Hypothalamus (tissue), 51 donors: Measurements from ENCODE around the gene COL1A1.

Experiments
- DNase-seq, 51 donors: peaks; one replicate each; lab custom pipeline; 2025; lab: John Stamatoyannopoulos, UW

The COL1A1 gene

DNA sequence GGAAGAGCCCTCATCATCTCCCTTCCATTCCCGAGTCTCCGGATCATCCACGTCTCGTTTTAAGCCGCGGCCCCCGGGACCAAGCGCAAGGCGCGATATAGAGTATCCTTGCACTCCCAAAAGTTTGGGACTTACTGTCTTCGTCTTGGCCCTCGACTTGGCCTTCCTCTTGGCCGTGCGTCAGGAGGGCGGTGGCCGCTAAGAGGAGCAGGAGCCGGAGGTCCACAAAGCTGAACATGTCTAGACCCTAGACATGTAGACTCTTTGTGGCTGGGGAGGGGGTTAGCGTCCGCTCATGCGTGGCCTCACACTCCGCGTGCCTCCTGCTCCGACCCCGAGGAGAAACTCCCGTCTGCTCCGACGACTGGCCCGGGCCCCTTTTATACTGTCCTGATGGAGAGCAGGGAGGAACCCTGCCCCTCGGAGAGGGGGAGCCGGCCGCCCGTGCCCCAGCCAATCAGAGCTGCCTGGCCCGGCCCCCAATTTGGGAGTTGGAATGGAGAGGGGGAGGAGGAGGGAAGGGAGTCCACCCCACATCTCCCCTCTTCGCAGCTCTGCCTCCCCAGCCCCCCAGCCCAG, at the start of gene COL1A1:
COL1A1 (minus strand) TSS at position 356 of the 579 bp plus-strand sequence; CDS start at position 238, 118 bp downstream.
- DNase-seq: no peak

GRCh38 chr17:50248255-50248654, 46.8 kb upstream of the COL1A1 start:
- no peak for DNase-seq

DNA sequence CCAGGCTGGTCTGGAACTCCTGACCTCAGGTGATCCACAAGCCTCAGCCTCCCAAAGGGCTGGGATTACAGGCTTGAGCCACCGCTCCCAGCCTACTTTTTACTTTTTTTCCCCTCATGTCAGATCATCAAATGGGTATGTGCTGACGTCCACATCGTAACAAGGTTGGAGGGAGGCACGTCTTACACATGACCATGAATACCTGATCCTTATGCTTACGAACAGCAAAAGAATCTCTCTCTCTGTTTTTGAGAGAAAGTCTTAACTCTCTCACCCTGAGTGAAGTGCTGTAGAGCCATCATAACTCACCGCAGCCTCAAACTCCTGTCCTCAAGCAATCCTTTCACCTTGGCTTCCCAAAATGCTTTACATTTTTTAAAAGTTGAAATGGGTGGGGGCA, 43.3 kb upstream of the COL1A1 start:
- no peak for DNase-seq

DNA sequence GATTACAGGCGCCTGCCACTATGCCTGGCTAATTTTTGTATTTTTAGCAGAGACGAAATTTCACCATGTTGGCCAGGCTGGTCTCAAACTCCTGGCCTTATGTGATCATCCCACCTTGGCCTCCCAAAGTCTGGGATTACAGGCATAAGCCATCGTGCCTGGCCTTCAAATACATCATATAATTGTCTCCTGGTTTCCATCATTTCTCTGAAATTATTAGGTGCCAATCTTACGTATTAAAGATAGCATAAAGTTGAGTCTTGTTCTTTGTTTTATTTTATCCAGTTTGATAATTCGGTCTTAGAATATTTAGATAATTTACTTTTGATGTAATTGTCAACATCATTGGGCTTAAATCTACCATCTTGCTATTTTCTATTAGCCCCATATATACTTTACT, 40.0 kb upstream of the COL1A1 start:
- no peak for DNase-seq

- no peak for DNase-seq
Observed at GRCh38 chr17:50240851-50241250, 39.4 kb upstream of the COL1A1 start.

- DNase-seq: no peak
Observed at GRCh38 chr17:50239937-50240336, 38.5 kb upstream of the COL1A1 start.

- no peak for DNase-seq
Observed at GRCh38 chr17:50238601-50239280, 37.3 kb upstream of the COL1A1 start.

DNA sequence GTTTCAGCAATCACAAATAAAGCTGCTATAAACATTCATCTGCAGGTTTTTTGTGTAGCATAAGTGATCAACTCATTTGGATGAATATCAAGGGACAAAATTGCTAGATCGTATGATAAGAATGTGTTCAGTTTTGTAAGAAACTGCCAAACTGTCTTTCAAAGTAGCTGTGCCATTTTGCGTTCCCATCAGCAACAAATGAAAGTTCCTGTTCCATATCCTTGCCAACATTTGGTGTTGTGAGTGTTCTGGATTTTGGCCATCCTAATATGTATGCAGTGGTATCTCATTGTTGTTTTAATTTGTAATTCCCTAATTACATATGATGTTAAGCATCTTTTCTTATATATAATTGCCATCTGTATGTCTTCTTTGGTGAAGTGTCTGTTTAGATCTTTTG, 36.5 kb upstream of the COL1A1 start:
- DNase-seq: no peak

GRCh38 chr17:50234581-50234980, 33.1 kb upstream of the COL1A1 start:
- no peak for DNase-seq

DNA sequence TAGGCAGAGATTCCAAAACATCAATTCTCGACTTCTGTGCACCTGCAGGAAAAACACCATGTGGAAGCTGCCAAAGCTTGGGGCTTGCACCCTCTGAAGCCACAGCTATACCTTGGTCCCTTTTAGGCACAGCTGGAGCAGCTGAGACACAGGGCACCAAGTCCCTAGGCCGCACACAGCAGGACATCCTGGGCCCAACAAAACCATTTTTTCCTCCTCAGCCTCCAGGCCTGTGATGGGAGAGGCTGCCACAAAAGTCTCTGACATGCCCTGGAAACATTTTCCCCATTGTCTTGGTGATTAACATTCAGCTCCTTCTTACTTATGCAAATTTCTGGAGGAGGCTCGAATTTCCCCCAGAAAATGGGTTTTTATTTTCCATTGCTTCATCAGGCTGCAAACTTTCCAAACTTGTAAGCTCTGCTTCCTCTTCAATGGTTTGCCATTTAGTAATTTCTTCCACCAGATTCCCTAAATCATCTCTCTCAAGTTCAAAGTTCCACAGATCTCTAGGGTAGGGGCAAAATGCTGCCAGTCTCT, 24.3 kb upstream of the COL1A1 start:
- DNase-seq: no peak

DNA sequence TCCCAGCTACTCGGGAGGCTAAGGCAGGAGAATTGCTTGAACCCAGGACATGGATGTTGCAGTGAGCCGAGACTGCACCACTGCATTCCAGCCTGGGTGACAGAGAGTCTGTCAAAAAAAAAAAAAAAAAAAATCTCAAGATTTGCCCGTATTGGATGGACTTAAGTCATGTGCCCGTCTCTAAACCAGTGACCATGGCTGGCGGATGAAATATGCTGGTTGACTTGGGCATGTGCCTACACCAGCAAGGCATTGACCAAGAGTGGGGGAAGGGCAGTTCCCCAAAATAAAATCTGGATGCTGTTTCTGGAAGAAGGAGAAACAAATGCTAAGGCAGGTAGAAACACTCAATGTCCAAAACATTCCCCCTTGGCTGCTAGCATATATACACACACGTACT, 21.5 kb upstream of the COL1A1 start:
- DNase-seq: no peak

DNA sequence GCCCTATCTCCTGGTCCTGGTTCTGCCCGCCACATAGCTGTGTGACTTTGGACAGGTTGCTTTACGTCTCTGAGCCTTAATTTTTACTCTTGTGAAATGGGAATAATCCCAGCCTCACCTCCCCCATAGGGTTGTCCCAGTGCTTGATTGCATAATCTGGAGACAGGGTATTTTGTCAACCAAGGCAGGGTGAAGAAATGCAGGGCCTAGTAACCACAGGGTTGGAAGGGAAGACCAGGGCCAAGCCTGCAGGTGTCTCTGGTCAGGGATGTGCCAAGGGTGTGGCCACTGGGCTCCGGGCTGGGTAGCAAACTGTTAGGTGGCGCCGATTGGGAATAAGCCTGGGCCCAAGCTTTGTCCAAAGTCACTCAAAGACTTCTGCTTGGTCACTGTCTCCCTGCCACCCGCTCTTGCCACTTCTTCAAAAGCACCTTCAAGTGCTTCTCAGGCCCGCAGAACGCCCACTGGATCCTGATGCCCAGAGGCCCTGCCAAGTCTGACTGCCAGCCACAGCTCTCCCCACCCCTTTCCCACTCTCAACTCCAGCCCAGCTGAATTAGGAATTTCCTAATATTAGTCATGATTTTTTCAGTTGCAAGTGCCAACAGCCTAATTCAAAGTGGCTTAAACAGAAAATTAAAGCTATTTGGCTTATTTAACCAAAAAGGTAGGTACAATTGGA, 20.6 kb upstream of the COL1A1 start:
- DNase-seq: peak in 7 of 51 donors; percentile 11 to 46 (median 24)

GRCh38 chr17:50221266-50221863, 19.9 kb upstream of the COL1A1 start:
- no peak for DNase-seq

- no peak for DNase-seq
Observed at GRCh38 chr17:50220811-50221210, 19.4 kb upstream of the COL1A1 start.

DNA sequence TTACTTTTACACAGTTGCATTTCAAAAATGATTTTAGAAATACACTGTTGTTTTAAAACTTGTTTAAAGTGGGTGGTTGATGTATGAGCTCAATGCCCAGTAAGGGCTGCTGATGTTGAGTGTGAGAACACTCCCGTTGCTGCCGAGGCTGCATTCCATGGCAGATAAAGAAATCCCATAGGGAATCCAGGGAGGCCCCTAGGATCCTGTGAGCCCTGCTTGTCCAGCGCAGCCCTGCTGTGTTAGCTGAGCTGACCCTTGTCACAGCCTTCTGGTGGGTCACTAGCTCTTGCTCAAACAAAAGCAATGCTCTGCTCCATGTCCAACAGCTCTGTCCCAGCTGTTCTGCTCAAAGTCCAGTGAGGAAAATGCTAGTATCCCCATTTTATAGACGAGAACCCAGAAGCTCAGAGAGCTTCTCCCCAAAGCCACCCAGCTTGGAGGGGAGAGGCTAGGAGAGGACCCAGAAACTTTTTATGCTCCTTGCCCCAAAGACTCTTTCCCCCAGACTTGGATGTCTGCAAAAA, 18.6 kb upstream of the COL1A1 start:
- no peak for DNase-seq

GRCh38 chr17:50219342-50219741, 17.9 kb upstream of the COL1A1 start:
- DNase-seq: no peak

DNA sequence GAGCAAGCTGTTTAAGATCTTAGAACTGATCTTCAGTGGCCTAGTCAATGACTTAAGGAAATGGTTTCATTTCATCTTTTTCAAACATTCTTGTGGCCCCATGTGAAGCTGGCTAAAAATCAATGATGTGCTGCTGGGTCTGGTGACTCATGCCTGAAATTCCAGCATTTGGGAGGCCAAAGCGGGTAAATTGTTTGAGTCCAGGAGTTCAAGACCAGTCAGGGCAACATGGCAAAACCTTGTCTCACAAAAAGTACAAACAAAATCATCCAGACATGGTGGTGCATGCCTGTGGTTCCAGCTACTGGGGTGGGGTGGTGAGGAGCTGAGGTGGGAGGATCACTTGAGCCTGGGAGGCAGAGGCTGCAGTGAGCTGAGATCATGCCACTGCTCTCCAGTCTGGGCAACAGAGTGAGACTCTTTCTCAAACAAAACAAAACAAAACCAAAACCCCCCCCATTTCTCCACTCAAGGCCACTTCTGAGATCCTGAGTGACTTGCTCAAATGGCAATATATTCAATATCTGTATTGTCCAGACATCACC, 17.4 kb upstream of the COL1A1 start:
- DNase-seq: no peak

DNA sequence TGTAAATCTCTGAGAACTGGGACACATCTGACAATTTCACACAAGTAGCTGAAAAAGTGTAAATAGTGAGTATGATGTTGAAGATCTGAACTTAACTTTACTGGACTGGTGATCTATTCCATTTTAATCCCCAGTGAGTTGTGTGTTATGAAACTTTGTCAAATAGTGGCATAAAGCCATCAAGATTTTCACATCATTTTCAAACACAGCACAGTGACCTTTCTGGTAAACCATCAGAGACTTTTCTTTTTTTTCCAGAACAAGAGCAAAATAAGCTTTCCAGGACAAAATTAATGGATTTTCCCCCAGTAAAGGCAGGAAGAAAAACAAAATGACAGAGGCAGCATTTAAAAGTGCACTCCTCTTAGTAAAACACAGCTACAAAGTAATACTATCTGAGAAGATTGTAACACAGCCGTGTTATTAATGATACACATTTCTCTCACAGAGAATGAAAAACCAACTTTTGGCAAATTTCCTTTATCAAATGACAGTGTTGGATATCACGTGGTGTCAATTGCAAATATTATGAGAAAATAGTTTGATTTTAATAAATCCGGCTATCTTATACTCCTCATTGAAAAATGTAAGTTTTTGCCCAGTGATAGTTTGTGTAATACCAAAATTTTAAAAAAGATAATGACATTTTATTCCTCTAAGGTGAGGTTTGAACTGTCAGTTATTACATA, 16.8 kb upstream of the COL1A1 start:
- DNase-seq: no peak

- DNase-seq: no peak
Observed at GRCh38 chr17:50217591-50217990, 16.2 kb upstream of the COL1A1 start.
